Neural progenitor cell (in vitro differentiated cells): ENCODE results near the gene KCP.
A peak's percentile ranks its signal among the peaks of the same experiment; 100 is the strongest.

Source experiments
- CTCF ChIP-seq: fragments of 200-600 bp; sonication (generic); IDR thresholded peaks from 2 replicates; pipeline ENCODE4 v1.5.1; 2017; ENCODE audit warnings: antibody characterized with exemption, mild to moderate bottlenecking
- EZH2 ChIP-seq: fragments of 200-600 bp; sonication (generic); IDR thresholded peaks from 2 replicates; pipeline ENCODE4 v1.6.1; 2017; ENCODE audit warnings: antibody characterized with exemption, mild to moderate bottlenecking, moderate library complexity
- EZH2phosphoT487 ChIP-seq: fragments of 200-600 bp; sonication (generic); IDR thresholded peaks from 2 replicates; pipeline ENCODE4 v1.6.1; 2017; ENCODE audit warnings: antibody characterized with exemption

GRCh38 chr7:128891110-128891941 lies 19.2 kb downstream of the KCP start:
- peak; percentile 16 for TF ChIP-seq CTCF
- no peak for TF ChIP-seq EZH2
- peak; percentile 1 for TF ChIP-seq EZH2phosphoT487
